ENCODE measurements around the gene DCANP1. TPM values are rescaled to one million over a fixed set of nuclear protein-coding genes. Genes with fewer than 3 reads are reported as not detected.

The DCANP1 gene
- total RNA-seq, 1 experiment from 2014 or later, result not detected

DNA sequence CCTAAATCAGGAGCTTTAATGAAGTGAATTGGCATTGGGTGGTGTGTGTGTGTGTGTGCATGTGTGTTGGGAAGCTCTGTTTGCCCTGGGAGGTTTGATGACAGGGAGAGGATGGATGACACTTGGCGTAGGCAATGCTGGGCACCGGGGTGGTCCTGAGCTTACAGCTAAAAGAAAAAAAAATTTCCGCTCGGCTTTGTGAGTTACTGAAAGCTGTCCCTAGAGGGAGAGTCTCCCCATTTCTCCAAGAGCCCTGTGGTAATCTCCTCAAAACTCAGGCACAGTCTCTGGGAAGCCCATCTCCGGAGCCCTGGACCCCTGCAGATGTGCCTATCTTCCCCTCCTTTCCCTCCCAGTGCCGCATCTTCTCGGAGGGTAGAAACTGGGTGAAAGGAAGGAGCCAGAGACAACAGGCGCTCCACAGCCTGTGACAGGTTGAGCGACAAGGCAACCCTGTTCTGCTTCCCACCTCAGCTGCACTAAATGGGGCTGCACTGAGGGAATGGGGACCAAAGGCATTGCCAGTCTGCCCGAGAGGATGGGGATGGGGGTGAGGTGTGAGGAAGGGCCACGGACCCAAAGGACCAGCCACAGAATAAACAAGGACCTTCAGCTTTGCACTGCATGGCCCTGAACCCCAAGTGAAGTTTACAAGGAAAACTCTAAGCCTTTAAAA, 40.8 kb upstream of the DCANP1 start:
- H3K4me1 ChIP-seq (ENCODE audit: control insufficient read depth in 1 of 2, insufficient read depth in 2 of 2, low read length in 2 of 2), result peaks cover 13 to 24% of the 10 kb centered on the region in 2 experiments
- no peaks in the 10 kb centered on the region for H3K27me3 ChIP-seq (ENCODE audit: insufficient read depth, low read length)
- H3K9ac ChIP-seq (ENCODE audit: low read length), result 0 out of 2 replicates have a peak overlapping the region, but pooled peaks have one; percentile 40
- ChIA-PET CTCF (interaction anchor here (0.9 to 2.4 kb wide), 5 partner anchors 22 to 78 kb away, joined by 3 to 7 read pairs (median 4); no protein-coding TSS in a partner anchor), RAD21 (ENCODE audit: low non-redundant PET in 1 of 2, low total read pairs in 2 of 2, uncharacterized antibody in 2 of 2, unreplicated experiment in 2 of 2) (no interaction called here), POLR2A (no interaction called here)
- DNase-seq (ENCODE audit: low read depth, low spot score) (no peak), ATAC-seq (no peak)
- no peaks in the 10 kb centered on the region for H3K79me2 ChIP-seq (ENCODE audit: insufficient read depth, low read length)
- no peaks in the 10 kb centered on the region for H3K9me3 ChIP-seq (ENCODE audit: control insufficient read depth in 1 of 2, insufficient read depth in 1 of 2, low read depth in 1 of 2, low read length in 2 of 2)
- TF ChIP-seq, protein P1, sequence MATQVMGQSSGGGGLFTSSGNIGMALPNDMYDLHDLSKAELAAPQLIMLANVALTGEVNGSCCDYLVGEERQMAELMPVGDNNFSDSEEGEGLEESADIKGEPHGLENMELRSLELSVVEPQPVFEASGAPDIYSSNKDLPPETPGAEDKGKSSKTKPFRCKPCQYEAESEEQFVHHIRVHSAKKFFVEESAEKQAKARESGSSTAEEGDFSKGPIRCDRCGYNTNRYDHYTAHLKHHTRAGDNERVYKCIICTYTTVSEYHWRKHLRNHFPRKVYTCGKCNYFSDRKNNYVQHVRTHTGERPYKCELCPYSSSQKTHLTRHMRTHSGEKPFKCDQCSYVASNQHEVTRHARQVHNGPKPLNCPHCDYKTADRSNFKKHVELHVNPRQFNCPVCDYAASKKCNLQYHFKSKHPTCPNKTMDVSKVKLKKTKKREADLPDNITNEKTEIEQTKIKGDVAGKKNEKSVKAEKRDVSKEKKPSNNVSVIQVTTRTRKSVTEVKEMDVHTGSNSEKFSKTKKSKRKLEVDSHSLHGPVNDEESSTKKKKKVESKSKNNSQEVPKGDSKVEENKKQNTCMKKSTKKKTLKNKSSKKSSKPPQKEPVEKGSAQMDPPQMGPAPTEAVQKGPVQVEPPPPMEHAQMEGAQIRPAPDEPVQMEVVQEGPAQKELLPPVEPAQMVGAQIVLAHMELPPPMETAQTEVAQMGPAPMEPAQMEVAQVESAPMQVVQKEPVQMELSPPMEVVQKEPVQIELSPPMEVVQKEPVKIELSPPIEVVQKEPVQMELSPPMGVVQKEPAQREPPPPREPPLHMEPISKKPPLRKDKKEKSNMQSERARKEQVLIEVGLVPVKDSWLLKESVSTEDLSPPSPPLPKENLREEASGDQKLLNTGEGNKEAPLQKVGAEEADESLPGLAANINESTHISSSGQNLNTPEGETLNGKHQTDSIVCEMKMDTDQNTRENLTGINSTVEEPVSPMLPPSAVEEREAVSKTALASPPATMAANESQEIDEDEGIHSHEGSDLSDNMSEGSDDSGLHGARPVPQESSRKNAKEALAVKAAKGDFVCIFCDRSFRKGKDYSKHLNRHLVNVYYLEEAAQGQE (IDR thresholded peaks at IDR 0.05; ENCODE audit: low read depth), result no peak
- TF ChIP-seq JUND (IDR thresholded peaks at IDR 0.05) (no peak), EZH2phosphoT487 (IDR thresholded peaks at IDR 0.05; ENCODE audit: borderline replicate concordance) (no peak), SRF (IDR thresholded peaks at IDR 0.05; ENCODE audit: low read depth) (no peak), ZFX (IDR thresholded peaks at IDR 0.05) (no peak), SP1 (IDR thresholded peaks at IDR 0.05; ENCODE audit: low read depth) (no peak), ELF1 (IDR thresholded peaks at IDR 0.05; ENCODE audit: borderline replicate concordance, low read depth) (no peak), ZNF274 (IDR thresholded peaks at IDR 0.05; ENCODE audit: low read depth, low read length) (no peak), RAD21 (IDR thresholded peaks at IDR 0.05; ENCODE audit: low read depth) (no peak), FOSL1 (IDR thresholded peaks at IDR 0.05; ENCODE audit: low read depth) (no peak), CEBPB (IDR thresholded peaks at IDR 0.05; ENCODE audit: low read depth) (no peak), EZH2 (IDR thresholded peaks at IDR 0.05) (no peak), POLR2AphosphoS5 (IDR thresholded peaks at IDR 0.05; ENCODE audit: low read depth, low read length) (no peak), CBX3 (IDR thresholded peaks at IDR 0.05; ENCODE audit: low read depth) (no peak)
- TF ChIP-seq, protein P2, sequence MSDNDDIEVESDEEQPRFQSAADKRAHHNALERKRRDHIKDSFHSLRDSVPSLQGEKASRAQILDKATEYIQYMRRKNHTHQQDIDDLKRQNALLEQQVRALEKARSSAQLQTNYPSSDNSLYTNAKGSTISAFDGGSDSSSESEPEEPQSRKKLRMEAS (IDR thresholded peaks at IDR 0.05), result no peak
- TF ChIP-seq, protein P3, sequence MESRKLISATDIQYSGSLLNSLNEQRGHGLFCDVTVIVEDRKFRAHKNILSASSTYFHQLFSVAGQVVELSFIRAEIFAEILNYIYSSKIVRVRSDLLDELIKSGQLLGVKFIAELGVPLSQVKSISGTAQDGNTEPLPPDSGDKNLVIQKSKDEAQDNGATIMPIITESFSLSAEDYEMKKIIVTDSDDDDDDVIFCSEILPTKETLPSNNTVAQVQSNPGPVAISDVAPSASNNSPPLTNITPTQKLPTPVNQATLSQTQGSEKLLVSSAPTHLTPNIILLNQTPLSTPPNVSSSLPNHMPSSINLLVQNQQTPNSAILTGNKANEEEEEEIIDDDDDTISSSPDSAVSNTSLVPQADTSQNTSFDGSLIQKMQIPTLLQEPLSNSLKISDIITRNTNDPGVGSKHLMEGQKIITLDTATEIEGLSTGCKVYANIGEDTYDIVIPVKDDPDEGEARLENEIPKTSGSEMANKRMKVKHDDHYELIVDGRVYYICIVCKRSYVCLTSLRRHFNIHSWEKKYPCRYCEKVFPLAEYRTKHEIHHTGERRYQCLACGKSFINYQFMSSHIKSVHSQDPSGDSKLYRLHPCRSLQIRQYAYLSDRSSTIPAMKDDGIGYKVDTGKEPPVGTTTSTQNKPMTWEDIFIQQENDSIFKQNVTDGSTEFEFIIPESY (IDR thresholded peaks at IDR 0.05; ENCODE audit: extremely low read depth, insufficient replicate concordance, low read length), result no peak
- TF ChIP-seq, protein P4, sequence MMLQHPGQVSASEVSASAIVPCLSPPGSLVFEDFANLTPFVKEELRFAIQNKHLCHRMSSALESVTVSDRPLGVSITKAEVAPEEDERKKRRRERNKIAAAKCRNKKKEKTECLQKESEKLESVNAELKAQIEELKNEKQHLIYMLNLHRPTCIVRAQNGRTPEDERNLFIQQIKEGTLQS (IDR thresholded peaks at IDR 0.05), result no peak
- TF ChIP-seq, protein P5, sequence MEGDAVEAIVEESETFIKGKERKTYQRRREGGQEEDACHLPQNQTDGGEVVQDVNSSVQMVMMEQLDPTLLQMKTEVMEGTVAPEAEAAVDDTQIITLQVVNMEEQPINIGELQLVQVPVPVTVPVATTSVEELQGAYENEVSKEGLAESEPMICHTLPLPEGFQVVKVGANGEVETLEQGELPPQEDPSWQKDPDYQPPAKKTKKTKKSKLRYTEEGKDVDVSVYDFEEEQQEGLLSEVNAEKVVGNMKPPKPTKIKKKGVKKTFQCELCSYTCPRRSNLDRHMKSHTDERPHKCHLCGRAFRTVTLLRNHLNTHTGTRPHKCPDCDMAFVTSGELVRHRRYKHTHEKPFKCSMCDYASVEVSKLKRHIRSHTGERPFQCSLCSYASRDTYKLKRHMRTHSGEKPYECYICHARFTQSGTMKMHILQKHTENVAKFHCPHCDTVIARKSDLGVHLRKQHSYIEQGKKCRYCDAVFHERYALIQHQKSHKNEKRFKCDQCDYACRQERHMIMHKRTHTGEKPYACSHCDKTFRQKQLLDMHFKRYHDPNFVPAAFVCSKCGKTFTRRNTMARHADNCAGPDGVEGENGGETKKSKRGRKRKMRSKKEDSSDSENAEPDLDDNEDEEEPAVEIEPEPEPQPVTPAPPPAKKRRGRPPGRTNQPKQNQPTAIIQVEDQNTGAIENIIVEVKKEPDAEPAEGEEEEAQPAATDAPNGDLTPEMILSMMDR (IDR thresholded peaks at IDR 0.05 in 2 of 3, conservative IDR thresholded peaks at IDR 0.05 in 1 of 3; ENCODE audit: borderline replicate concordance in 1 of 3, insufficient read depth in 1 of 3, low read depth in 2 of 3, low read length in 2 of 3), result no peak
- H3K27ac ChIP-seq (ENCODE audit: low read depth, low read length), result no peak overlapping the region
- intact Hi-C loops (cut with micrococcal nuclease), result no loop called here
- no peaks in the 10 kb centered on the region for H3K9me2 ChIP-seq (ENCODE audit: insufficient read depth)
- no peaks in the 10 kb centered on the region for H3K36me3 ChIP-seq (ENCODE audit: control insufficient read depth in 1 of 2, insufficient read depth in 2 of 2, low read length in 2 of 2)
- peak overlapping the region; percentile 85 for H2AFZ ChIP-seq (ENCODE audit: low read depth, low read length, poor library complexity, severe bottlenecking)
- peak overlapping the region; percentile 32 to 55; a peak in 3 of 4 replicates for H3K4me3 ChIP-seq (replicated peaks in 1 of 2; ENCODE audit: low read depth in 1 of 2, low read length in 2 of 2)
- no peaks in the 10 kb centered on the region for H4K20me1 ChIP-seq (ENCODE audit: insufficient read depth)
- no TSS peak for BruUV-seq (replicated peaks)
- peak overlapping the region; percentile 90 for H3K4me2 ChIP-seq (ENCODE audit: low read length)
